ENCODE results near the gene PMFBP1. TPM values are rescaled to one million over a fixed set of nuclear protein-coding genes. Genes with fewer than 3 reads are reported as not detected.
A peak's percentile ranks its signal among the peaks of the same experiment; 100 is the strongest.

The PMFBP1 gene
- total RNA-seq, 6 donors from 2014 or later, result 0.15 to 7.3 (median 1.1) TPM

GRCh38 chr16:72108353-72109102 lies 63.4 kb downstream of the PMFBP1 start:
- H3K27me3 ChIP-seq, result no peaks in the 10 kb centered on the region
- no peak for DNase-seq
- H3K4me3 ChIP-seq, result no peak overlapping the region
- ATAC-seq (ENCODE audit: low FRiP score in 2 of 2), result no peak
- H3K4me1 ChIP-seq, result no peaks in the 10 kb centered on the region
- TF ChIP-seq, protein P1, sequence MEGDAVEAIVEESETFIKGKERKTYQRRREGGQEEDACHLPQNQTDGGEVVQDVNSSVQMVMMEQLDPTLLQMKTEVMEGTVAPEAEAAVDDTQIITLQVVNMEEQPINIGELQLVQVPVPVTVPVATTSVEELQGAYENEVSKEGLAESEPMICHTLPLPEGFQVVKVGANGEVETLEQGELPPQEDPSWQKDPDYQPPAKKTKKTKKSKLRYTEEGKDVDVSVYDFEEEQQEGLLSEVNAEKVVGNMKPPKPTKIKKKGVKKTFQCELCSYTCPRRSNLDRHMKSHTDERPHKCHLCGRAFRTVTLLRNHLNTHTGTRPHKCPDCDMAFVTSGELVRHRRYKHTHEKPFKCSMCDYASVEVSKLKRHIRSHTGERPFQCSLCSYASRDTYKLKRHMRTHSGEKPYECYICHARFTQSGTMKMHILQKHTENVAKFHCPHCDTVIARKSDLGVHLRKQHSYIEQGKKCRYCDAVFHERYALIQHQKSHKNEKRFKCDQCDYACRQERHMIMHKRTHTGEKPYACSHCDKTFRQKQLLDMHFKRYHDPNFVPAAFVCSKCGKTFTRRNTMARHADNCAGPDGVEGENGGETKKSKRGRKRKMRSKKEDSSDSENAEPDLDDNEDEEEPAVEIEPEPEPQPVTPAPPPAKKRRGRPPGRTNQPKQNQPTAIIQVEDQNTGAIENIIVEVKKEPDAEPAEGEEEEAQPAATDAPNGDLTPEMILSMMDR (IDR thresholded peaks at IDR 0.05), result no peak
- TF ChIP-seq POLR2AphosphoS5 (IDR thresholded peaks at IDR 0.05) (no peak), EP300 (IDR thresholded peaks at IDR 0.05) (no peak), POLR2A (IDR thresholded peaks at IDR 0.05) (no peak)
- no peaks in the 10 kb centered on the region for H3K9me3 ChIP-seq
- no peak overlapping the region for H3K27ac ChIP-seq
- H3K36me3 ChIP-seq, result peaks cover 82 to 100% (median 99%) of the 10 kb centered on the region in 4 donors
- WGBS, 2 donors, result 93 to 96% methylated on average over 14 to 16 of the region's 16 CpGs

DNA sequence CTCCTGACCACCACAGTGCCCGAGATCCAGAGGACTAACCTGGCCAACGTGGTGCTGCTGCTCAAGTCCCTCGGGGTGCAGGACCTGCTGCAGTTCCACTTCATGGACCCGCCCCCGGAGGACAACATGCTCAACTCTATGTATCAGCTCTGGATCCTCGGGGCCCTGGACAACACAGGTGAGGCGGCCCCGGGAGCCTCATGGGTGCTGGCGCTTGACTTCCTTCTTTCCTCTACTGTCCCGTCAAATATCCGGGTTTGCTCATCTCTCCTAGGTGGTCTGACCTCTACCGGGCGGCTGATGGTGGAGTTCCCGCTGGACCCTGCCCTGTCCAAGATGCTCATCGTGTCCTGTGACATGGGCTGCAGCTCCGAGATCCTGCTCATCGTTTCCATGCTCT lies 64.6 kb downstream of the PMFBP1 start:
- Histone ChIP-seq H3K4me3 (no peak overlapping the region), H3K27me3 (no peaks in the 10 kb centered on the region), H3K9me3 (no peaks in the 10 kb centered on the region), H3K36me3 (peaks cover 90 to 100% (median 100%) of the 10 kb centered on the region in 4 donors), H3K4me1 (no peaks in the 10 kb centered on the region), H3K27ac (no peak overlapping the region)
- DNase-seq (peak in 1 of 2 donors; percentile 40), ATAC-seq (ENCODE audit: low FRiP score in 2 of 2) (no peak)
- TF ChIP-seq POLR2A (IDR thresholded peaks at IDR 0.05) (no peak), POLR2AphosphoS5 (IDR thresholded peaks at IDR 0.05) (no peak), EP300 (IDR thresholded peaks at IDR 0.05) (no peak)
- TF ChIP-seq, protein P1 (IDR thresholded peaks at IDR 0.05), result no peak
- 94 to 97% methylated on average over 13 to 14 of the region's 17 CpGs for WGBS, 2 donors

- 95 to 96% methylated on average over 11 to 12 of the region's 12 CpGs for WGBS, 2 donors
- Histone ChIP-seq H3K27ac (no peak overlapping the region), H3K27me3 (no peaks in the 10 kb centered on the region), H3K36me3 (peaks cover 91 to 100% (median 100%) of the 10 kb centered on the region in 4 donors), H3K4me1 (no peaks in the 10 kb centered on the region), H3K9me3 (no peaks in the 10 kb centered on the region), H3K4me3 (no peak overlapping the region)
- peak in 1 of 2 donors; percentile 80 for DNase-seq
- ATAC-seq (ENCODE audit: low FRiP score in 2 of 2), result no peak
- TF ChIP-seq POLR2A (IDR thresholded peaks at IDR 0.05), result no peak
- TF ChIP-seq, protein P1 (IDR thresholded peaks at IDR 0.05), result no peak
These were observed 66.0 kb downstream of the PMFBP1 start for GRCh38 chr16:72105978-72106377.

DNA sequence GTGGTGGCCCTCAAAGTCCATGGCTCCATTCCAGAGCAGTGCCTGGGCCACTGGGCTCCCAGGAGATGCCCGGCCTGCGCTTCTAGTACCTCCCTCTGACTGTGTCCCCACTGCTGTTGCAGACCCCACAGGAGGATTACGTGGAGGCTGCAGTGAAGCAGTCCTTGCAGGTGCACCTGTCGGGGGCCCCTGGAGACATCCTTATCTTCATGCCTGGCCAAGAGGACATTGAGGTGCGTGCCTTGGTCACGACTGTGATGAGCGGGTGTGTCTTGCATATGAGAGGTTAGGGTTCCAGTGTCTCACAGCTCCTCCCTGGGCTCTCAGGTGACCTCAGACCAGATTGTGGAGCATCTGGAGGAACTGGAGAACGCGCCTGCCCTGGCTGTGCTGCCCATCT lies 67.0 kb downstream of the PMFBP1 start:
- Histone ChIP-seq H3K4me1 (no peaks in the 10 kb centered on the region), H3K27me3 (no peaks in the 10 kb centered on the region), H3K4me3 (no peak overlapping the region), H3K36me3 (peaks cover 92 to 100% (median 100%) of the 10 kb centered on the region in 4 donors), H3K9me3 (no peaks in the 10 kb centered on the region), H3K27ac (no peak overlapping the region)
- 97 to 100% methylated on average over 6 to 9 of the region's 9 CpGs for WGBS, 2 donors
- TF ChIP-seq POLR2A (IDR thresholded peaks at IDR 0.05), result no peak
- TF ChIP-seq EP300 (IDR thresholded peaks at IDR 0.05), result no peak
- TF ChIP-seq POLR2AphosphoS5 (IDR thresholded peaks at IDR 0.05), result no peak
- TF ChIP-seq, protein P1 (IDR thresholded peaks at IDR 0.05), result no peak
- ATAC-seq (ENCODE audit: low FRiP score in 2 of 2) (no peak), DNase-seq (no peak)

- no peaks in the 10 kb centered on the region for H3K27me3 ChIP-seq
- TF ChIP-seq EP300 (IDR thresholded peaks at IDR 0.05) (no peak), POLR2AphosphoS5 (IDR thresholded peaks at IDR 0.05) (no peak), POLR2A (IDR thresholded peaks at IDR 0.05) (no peak)
- TF ChIP-seq, protein P1 (IDR thresholded peaks at IDR 0.05), result no peak
- H3K4me1 ChIP-seq, result no peaks in the 10 kb centered on the region
- no peaks in the 10 kb centered on the region for H3K9me3 ChIP-seq
- 85 to 90% methylated on average over 10 of the region's 10 CpGs for WGBS, 2 donors
- H3K27ac ChIP-seq, result no peak overlapping the region
- H3K36me3 ChIP-seq, result peaks cover 86 to 100% (median 98%) of the 10 kb centered on the region in 4 donors
- DNase-seq (no peak), ATAC-seq (ENCODE audit: low FRiP score in 2 of 2) (no peak)
- no peak overlapping the region for H3K4me3 ChIP-seq
These were observed 70.8 kb downstream of the PMFBP1 start for GRCh38 chr16:72101195-72101594.
